HL-60 (cell line): ENCODE results near the gene LIX1.

Source experiments
- GABPA ChIP-seq: IDR thresholded peaks from 2 replicates; pipeline ENCODE4 v1.6.1; 2012; ENCODE audit warnings: low read depth
- POLR2AphosphoS5 ChIP-seq: IDR thresholded peaks from 2 replicates; pipeline ENCODE4 v1.6.1; 2012; ENCODE audit warnings: low read depth
- TF ChIP-seq, protein P1 (sequence below): IDR thresholded peaks from one replicate; pipeline ENCODE4 v1.5.1; 2011; ENCODE audit warnings: low read length, control low read depth, inconsistent platforms; ENCODE audit not compliant: insufficient read depth
- TF ChIP-seq, protein P2 (sequence below): IDR thresholded peaks from 2 replicates; pipeline ENCODE4 v1.6.1; 2012; ENCODE audit warnings: low read depth; ENCODE audit not compliant: insufficient replicate concordance

DNA sequence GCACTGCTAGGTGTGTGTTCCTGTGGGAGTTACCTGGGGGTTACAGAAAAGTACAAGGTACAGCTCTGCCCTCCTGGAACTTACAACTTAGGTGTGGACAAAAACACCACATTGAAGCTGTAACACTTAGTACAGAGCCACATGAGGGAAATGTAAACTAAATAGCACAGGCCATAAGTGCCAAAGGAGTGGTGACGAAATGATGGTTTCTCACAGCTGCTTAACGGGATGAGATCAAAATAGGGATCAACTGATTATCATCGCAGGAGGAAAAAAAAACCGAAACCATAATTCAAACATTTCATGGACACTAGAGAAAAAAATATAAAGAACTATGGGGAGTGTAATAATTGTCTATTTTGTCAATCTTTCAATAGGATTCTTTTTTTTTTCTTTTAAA, 5.9 kb downstream of the LIX1 start:
- TF ChIP-seq, protein P1, sequence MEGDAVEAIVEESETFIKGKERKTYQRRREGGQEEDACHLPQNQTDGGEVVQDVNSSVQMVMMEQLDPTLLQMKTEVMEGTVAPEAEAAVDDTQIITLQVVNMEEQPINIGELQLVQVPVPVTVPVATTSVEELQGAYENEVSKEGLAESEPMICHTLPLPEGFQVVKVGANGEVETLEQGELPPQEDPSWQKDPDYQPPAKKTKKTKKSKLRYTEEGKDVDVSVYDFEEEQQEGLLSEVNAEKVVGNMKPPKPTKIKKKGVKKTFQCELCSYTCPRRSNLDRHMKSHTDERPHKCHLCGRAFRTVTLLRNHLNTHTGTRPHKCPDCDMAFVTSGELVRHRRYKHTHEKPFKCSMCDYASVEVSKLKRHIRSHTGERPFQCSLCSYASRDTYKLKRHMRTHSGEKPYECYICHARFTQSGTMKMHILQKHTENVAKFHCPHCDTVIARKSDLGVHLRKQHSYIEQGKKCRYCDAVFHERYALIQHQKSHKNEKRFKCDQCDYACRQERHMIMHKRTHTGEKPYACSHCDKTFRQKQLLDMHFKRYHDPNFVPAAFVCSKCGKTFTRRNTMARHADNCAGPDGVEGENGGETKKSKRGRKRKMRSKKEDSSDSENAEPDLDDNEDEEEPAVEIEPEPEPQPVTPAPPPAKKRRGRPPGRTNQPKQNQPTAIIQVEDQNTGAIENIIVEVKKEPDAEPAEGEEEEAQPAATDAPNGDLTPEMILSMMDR, result no peak
- TF ChIP-seq POLR2AphosphoS5 (no peak), GABPA (no peak)
- TF ChIP-seq, protein P2, sequence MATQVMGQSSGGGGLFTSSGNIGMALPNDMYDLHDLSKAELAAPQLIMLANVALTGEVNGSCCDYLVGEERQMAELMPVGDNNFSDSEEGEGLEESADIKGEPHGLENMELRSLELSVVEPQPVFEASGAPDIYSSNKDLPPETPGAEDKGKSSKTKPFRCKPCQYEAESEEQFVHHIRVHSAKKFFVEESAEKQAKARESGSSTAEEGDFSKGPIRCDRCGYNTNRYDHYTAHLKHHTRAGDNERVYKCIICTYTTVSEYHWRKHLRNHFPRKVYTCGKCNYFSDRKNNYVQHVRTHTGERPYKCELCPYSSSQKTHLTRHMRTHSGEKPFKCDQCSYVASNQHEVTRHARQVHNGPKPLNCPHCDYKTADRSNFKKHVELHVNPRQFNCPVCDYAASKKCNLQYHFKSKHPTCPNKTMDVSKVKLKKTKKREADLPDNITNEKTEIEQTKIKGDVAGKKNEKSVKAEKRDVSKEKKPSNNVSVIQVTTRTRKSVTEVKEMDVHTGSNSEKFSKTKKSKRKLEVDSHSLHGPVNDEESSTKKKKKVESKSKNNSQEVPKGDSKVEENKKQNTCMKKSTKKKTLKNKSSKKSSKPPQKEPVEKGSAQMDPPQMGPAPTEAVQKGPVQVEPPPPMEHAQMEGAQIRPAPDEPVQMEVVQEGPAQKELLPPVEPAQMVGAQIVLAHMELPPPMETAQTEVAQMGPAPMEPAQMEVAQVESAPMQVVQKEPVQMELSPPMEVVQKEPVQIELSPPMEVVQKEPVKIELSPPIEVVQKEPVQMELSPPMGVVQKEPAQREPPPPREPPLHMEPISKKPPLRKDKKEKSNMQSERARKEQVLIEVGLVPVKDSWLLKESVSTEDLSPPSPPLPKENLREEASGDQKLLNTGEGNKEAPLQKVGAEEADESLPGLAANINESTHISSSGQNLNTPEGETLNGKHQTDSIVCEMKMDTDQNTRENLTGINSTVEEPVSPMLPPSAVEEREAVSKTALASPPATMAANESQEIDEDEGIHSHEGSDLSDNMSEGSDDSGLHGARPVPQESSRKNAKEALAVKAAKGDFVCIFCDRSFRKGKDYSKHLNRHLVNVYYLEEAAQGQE, result no peak
